ENCODE data around the gene KCNQ1. TPM values are rescaled to one million over a fixed set of nuclear protein-coding genes. Genes with fewer than 3 reads are reported as not detected.

KCNQ1 gene
- total RNA-seq, 1 donor from 2014 or later, result 43.0 TPM

GRCh38 chr11:2814751-2815150, 369.9 kb downstream of the KCNQ1 start:
- intact Hi-C loops (cut with DNase I), result loop anchor here (5.0 kb wide), 1 partner anchor 73 kb away; the partner anchor contains the start of gene CDKN1C
- no peak for DNase-seq (ENCODE audit: low spot score)

GRCh38 chr11:2815762-2816496, 371.1 kb downstream of the KCNQ1 start:
- DNase-seq (ENCODE audit: low spot score), result no peak
- intact Hi-C loops (cut with DNase I), result no loop called here

GRCh38 chr11:2816523-2816922, 371.7 kb downstream of the KCNQ1 start:
- intact Hi-C loops (cut with DNase I), result no loop called here
- DNase-seq (ENCODE audit: low spot score), result no peak

DNA sequence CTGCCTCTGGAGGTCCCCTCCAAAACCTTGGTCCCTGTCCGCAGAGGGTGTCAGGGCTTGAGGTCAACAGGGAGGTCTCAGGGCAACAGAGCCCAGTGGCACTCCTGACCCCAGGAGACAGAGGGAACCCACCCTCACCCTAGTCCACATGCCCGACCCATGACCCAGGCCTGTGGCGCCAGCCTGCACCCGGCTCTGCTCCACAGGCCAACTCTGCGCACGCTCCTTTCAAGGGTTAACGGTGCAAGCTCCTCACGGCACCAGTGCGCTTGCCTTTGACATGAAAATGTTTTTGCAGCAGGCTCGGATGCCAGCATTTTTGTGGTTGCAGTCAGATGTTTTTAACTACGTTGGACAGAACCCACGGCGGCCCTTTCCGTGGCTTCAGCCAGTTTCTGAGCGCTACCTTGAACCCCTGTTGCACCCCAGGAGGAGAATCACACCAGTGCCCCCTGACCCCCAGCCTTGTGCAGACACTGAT, 372.2 kb downstream of the KCNQ1 start:
- DNase-seq (ENCODE audit: low spot score), result no peak
- intact Hi-C loops (cut with DNase I), result no loop called here

DNA sequence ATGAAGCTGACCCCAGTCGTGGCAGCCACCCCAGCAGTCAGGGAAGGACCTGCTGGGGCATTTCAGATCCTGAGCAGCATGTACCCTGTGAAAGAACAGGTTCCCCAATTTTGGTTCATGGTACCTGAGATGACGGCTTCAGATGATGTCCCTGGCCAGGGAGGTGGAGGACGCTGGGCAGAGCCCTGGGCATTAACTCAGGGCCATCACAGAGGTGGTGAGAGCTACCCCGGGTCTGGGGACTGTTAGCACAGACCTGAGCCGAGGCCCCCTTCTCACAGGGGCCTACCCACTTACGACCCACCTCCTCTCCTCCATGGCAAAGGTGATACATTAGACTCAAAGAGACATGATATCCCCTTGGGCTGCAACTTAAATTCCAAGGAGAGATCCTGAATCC, 372.6 kb downstream of the KCNQ1 start:
- intact Hi-C loops (cut with DNase I), result no loop called here
- no peak for DNase-seq (ENCODE audit: low spot score)

DNA sequence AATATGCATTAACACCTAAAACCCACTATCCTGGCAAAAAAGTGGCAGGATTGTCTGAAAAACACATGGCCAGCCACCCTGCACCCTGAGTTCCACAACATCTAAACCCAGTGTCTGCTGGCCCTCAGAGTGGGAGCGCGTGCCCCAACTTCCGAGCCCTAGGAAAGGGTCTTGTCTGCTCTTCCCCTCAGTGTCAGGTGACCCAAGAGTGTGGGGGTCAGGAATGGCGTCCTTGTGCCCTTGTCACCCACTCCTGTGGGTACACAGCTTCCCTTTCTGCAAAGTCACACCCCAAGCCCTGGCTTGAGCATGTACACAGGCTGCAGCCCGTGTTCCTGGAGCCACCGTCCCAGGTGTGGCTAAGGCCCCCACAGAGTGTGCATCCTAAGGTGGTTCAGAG, 373.2 kb downstream of the KCNQ1 start:
- DNase-seq (ENCODE audit: low spot score), result no peak
- intact Hi-C loops (cut with DNase I), result no loop called here

GRCh38 chr11:2818503-2818902, 373.7 kb downstream of the KCNQ1 start:
- DNase-seq (ENCODE audit: low spot score), result no peak

DNA sequence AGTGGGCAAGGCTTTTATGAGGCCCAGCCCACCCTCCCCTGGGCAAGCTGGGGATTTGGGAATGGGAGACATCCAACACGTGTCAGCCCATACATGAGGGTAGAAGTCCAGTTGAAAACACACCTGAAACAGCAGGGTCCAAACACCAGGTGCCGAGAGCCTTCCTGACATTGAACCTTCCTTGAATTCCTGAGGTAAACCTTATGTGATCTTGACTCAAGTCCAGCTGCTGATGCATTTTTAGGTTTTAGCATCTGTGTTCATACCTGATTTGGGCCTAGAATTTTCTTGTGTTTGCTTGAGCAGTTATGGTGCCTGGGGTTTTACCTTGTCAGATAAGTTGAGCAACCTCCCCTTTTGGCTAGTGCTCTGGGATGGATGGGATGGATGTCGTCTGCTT, 374.5 kb downstream of the KCNQ1 start:
- DNase-seq (ENCODE audit: low spot score), result no peak
- intact Hi-C loops (cut with DNase I), result no loop called here

More at GRCh38 chr11:2818503-2818902, 373.7 kb downstream of the KCNQ1 start:
- intact Hi-C loops (cut with DNase I), result no loop called here

- DNase-seq (ENCODE audit: low spot score), result no peak
- intact Hi-C loops (cut with DNase I), result no loop called here
Measured at GRCh38 chr11:2820976-2821375, 376.2 kb downstream of the KCNQ1 start.

GRCh38 chr11:2821891-2822290, 377.1 kb downstream of the KCNQ1 start:
- intact Hi-C loops (cut with DNase I), result no loop called here
- DNase-seq (ENCODE audit: low spot score), result no peak

GRCh38 chr11:2824851-2825250, 380.0 kb downstream of the KCNQ1 start:
- intact Hi-C loops (cut with DNase I), result no loop called here

GRCh38 chr11:2825261-2825888, 380.6 kb downstream of the KCNQ1 start:
- intact Hi-C loops (cut with DNase I), result no loop called here
- DNase-seq (ENCODE audit: low spot score), result no peak

More at GRCh38 chr11:2824851-2825250, 380.0 kb downstream of the KCNQ1 start:
- no peak for DNase-seq (ENCODE audit: low spot score)

- no peak for DNase-seq (ENCODE audit: low spot score)
Measured at GRCh38 chr11:2825889-2826678, 381.3 kb downstream of the KCNQ1 start.

GRCh38 chr11:2826679-2827056, 381.9 kb downstream of the KCNQ1 start:
- intact Hi-C loops (cut with DNase I), result no loop called here
- no peak for DNase-seq (ENCODE audit: low spot score)

More at GRCh38 chr11:2825889-2826678, 381.3 kb downstream of the KCNQ1 start:
- intact Hi-C loops (cut with DNase I), result no loop called here

DNA sequence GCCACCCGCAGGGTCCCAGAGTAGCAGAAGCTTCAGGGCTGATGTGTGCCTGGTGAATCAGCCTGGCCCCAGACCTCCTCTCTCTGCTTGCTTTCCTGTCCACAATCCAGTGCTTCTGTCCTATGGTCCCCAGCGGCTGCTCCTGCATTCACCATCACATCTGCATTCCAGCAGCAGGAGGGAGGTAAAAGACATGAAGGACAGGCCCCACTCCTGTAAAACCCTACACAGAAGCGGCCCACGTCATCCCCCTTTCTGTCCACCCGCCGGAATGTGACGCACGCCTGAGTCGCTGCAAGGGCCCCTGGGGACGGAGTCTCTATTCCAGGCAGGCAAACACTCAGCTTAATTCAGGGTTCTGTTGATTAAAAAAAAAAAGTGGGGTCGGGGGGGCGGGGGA, 382.4 kb downstream of the KCNQ1 start:
- no peak for DNase-seq (ENCODE audit: low spot score)
- intact Hi-C loops (cut with DNase I), result no loop called here

DNA sequence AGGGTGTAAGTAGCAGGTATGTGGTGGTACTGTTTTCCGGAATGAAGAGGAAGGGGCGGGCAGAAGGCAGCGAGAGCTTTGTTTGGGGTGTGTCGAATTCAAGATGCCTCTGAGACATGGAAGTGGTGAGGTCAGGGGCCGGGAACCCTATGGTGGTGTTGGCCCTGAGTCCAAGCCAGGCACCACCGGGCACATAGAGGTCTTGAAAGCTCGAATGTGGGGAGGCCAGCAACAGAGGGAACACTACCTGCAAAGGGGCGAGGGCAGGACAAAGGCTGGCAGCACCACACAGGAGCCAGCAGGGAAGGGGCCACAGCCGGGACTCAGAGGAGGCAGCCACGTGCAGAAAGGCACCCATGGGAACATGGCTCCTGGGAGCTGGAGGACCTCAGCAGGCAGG, 383.0 kb downstream of the KCNQ1 start:
- intact Hi-C loops (cut with DNase I), result no loop called here
- no peak for DNase-seq (ENCODE audit: low spot score)

DNA sequence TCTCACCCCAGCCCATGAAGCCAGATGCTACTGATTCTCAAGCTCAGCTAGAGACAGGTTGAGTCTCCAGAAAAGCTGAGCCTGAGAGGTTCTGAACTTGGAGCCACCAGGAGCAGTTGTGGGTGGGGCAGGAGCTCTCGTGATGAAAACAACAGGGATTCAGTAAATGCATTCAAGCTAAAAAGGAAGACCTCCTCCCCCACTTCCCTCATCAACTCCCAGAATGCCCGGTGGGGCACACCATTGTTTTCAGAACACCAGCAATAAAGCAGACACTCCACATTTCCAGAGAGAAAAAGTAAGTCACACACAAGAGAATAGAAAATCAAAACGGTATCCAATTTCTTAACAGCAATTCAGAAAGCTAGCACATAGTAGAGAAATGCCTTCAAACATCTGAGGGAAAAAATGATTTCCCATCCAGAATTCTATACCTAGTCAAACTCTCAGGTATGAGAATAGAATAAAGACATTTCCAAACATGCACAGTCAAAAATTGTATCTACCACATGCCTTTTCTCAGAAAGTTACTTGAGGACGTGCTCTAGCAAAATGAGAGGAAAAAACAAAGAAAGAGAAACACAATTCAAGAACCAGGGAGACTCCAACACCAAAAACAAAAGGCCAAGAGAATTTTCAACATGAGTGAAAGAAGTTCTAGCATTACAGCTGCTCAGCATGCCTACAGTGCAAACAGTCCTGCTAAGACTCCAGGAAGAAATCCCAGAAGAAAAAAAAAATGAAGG, 383.9 kb downstream of the KCNQ1 start:
- intact Hi-C loops (cut with DNase I), result no loop called here
- DNase-seq (ENCODE audit: low spot score), result no peak

- intact Hi-C loops (cut with DNase I), result no loop called here
Measured at GRCh38 chr11:2830030-2830812, 385.4 kb downstream of the KCNQ1 start.

DNA sequence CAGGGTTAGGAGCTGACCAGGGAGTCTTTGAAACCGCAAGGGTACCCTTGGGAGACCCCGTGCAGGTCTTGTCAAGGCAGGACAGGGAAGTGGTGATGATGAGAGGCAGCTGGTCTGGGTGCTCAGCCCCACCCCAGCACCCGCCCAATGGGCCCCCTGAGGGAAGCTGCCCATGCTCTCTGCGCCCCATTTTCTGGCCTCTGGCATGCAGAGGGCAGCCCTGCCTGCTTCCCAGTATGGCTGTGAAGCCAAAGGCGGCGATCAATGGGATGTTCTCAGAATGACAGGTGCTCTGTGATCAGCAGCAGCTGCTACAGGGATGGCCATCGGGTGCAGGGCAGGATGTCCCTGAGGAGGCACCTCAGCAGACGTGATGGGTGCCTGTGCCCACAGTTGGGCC, 386.1 kb downstream of the KCNQ1 start:
- DNase-seq (ENCODE audit: low spot score), result no peak

More at GRCh38 chr11:2830030-2830812, 385.4 kb downstream of the KCNQ1 start:
- no peak for DNase-seq (ENCODE audit: low spot score)

More for the DNA sequence above, 386.1 kb downstream of the KCNQ1 start:
- intact Hi-C loops (cut with DNase I), result no loop called here

Data from cardiac septum (tissue), 1 donor.